Measurements from ENCODE around the gene CBLB. TPM values are rescaled to one million over a fixed set of nuclear protein-coding genes. Genes with fewer than 3 reads are reported as not detected.

The CBLB gene
- total and polyA plus RNA-seq, 9 of the 15 experiments (the other 6 are each of a cell fraction or from before 2014, with no cell fraction given): 1.8 to 8.1 (median 5.3) TPM

GRCh38 chr3:105764378-105765307 is 104.2 kb downstream of the CBLB start (continued):
- TF ChIP-seq PKNOX1 (IDR thresholded peaks at IDR 0.05) (no peak), ATF3 (IDR thresholded peaks at IDR 0.05) (no peak), ATF3 (CRISPR knock-in tag; conservative IDR thresholded peaks at IDR 0.05) (no peak), ETV1 (tag; conservative IDR thresholded peaks at IDR 0.05; ENCODE audit: low read depth) (no peak), ARNT (IDR thresholded peaks at IDR 0.05) (no peak), IRF2 (CRISPR knock-in tag; IDR thresholded peaks at IDR 0.05) (no peak), MAFG (tag; conservative IDR thresholded peaks at IDR 0.05) (no peak), E2F8 (IDR thresholded peaks at IDR 0.05; ENCODE audit: low read depth, partially characterized antibody) (no peak), CBFA2T2 (conservative IDR thresholded peaks at IDR 0.05) (no peak), XRCC5 (IDR thresholded peaks at IDR 0.05; ENCODE audit: low read depth, low read length) (no peak)

All from K562 (cell line).